NCI-H187 treated with DMSO at 0.1 percent for 48 hours (cell line): ENCODE data around the gene CELF2.

Experiments
- DNase-seq: peaks from one replicate; lab custom pipeline; 2025; lab: John Stamatoyannopoulos, UW

CELF2 gene

GRCh38 chr10:11004144-11005077, 13.3 kb upstream of the CELF2 start:
- DNase-seq, result no peak

- no peak for DNase-seq
Measured at GRCh38 chr10:11005725-11006427, 11.8 kb upstream of the CELF2 start.

DNA sequence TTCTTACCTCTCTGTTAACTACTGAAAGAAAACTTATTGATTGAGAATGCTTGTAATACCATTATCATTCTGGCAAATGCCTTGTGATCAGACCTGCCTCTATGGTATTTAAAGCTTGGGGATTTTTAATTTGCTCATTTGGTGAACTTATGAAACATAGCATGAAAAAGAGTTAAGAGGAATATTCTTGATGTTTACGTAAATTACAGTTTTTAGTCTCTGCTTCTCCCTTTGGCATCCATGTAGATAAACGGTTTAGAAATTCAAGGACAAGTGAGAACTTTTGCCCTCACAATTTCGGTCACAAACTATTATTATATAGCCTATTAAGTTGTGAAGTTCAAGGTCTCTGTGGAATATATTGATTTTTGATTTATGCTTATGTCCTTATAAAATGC, 11.2 kb upstream of the CELF2 start:
- DNase-seq, result no peak

GRCh38 chr10:11007476-11008020, 10.1 kb upstream of the CELF2 start:
- no peak for DNase-seq

DNA sequence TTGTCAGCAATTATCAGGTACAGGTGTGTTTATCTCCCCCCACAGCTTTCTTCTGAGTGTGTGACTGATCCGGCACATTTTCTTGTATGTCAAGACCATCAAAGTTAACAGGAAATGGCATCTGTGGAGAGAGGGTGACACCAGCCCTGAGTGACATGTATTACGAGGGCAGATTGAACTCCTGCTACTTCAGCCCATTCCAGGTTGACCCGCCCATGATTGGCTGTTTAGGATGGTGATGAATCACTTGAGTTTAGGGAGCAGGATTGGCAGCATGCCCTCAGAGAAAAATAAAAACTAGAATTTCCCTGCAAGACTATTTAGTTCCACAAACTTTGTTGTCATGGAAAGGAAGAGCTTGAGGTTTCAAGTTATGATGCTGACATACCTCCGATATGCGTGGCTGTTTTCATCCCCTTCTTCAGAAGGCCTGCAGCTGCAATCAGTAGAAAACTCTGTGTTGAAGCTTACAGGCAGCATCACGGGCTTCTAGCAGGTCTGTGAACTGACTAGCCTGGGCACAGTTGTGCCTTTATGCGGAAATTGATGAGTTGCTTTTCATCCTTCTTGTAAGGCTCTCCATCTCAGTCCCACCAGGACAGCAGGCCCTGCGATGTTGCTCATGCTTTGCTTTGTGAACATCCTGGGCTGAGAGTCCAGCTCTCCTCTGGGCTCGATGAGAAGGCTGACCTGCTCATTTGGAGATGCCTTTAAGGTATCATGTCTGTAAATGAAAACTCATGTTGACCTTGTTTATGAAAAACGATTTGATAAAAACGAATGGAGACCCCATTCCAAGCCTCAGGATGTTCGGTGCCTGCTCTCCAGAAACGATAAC, 8.0 kb upstream of the CELF2 start:
- DNase-seq, result no peak

DNA sequence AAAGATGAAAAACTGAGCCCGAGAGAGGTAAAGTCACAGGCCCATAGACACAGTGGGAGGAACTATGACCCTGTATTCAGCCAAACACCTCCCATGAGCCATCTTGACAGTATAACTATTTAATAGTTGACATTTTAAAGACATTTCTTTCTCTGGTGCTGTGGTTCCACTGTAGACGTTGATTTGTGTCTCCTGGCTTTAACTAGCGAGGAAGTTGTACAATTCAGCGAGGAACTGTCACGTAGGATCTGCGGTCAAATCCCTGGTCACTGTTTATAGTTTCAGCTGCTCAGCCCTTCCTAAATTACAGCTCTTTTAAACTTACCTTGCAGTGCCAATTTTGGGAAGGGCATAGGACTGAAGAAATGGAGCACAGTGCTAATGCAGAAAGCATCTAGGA, 7.1 kb upstream of the CELF2 start:
- no peak for DNase-seq

DNA sequence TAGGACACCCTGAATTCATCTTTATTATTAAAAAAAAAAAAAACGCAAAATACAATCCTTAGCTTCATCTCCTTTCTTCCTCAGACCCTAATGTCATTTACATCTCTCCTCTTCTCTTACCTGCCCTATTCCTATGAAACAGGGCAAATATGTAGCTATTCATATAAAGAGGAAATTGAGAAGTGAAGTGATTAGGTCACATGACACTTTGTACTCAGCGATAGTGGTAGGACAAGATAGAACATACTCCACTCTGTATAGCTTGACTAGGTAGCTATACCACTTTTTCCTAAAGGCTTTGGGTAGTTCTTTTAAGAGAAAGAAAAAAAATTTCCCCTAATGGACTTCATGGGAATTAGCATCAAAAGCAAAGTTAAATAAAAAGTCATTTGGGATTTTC, 6.2 kb upstream of the CELF2 start:
- DNase-seq, result no peak

- DNase-seq, result no peak
Measured at GRCh38 chr10:11011984-11012383, 5.7 kb upstream of the CELF2 start.

DNA sequence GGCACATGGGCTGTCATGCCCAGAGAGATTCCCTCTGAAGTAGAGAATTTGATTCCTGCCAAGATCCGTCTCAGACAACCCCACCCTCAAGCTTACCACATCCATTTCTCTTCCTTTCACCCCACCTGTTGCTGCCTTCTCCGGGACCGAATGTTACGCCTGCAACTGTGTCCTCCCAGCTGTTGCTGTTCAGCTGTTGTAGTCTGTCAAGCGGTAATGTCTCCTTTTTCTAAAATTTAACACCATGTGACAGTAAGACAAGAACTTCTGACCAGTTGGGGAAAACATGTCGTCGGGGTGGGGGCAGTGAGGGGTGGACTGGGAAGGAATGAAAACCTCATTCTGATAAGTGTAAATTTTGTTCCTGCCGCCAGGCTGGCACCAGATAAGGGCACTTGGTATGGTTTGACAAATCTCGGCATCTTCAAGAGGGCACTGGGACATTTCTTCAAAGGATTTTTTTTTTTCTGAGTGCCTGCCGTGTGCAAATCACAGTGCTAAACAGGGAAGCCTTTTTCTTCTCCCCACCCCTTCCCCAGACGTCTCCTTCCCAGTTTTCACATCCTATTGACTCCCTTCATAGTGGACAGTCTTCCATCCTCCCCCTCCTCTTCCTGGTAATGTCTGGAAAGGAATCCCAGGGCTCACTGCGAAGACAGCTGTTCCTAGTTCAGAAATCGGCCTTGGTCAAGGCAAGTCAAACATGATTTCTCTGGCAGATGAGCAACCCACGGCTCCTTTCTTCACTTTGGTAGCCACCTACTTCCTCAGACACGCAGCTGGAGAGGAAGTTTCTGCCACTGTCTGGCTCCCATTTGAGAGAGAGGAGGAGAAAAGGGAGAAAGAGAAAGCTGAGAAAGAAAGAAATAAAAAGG, 5.0 kb upstream of the CELF2 start:
- no peak for DNase-seq

- no peak for DNase-seq
Measured at GRCh38 chr10:11013836-11014235, 3.8 kb upstream of the CELF2 start.

DNA sequence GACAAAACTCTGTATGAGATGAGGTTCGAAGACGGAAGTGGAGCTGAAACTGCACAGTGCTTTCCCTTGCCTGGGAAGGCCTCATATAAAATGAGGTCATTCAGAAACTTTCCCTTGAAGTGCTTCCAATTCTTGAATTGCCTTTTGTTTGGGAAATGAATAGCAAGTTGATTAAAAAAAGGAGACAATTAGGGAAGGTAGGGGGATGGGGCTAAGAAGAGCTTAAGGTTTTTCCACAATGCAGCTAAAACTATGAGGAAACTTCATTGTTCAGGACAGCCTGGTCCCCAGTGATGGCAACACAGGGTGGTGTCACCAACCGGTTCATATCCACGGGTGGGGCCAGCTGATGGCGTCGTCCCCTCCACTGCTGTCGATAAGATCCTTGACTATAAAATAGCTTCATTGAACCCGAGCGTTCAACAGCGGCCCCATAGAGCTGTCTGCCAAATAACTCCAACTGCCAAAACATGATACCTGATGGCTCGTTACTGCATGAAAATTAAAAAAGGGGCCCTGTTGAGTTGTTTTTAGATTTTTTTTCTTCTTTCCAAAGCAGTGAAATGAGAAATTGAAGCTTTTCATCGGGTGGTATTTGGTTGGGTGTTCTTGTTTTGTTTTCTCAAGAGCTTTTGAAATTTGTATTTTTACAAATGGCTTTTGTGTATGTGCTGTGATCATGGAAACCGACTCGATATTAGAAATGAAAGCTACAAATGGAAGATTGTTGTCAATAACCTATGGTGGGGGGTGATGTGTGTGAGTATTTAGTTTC, 2.8 kb upstream of the CELF2 start:
- no peak for DNase-seq

DNA sequence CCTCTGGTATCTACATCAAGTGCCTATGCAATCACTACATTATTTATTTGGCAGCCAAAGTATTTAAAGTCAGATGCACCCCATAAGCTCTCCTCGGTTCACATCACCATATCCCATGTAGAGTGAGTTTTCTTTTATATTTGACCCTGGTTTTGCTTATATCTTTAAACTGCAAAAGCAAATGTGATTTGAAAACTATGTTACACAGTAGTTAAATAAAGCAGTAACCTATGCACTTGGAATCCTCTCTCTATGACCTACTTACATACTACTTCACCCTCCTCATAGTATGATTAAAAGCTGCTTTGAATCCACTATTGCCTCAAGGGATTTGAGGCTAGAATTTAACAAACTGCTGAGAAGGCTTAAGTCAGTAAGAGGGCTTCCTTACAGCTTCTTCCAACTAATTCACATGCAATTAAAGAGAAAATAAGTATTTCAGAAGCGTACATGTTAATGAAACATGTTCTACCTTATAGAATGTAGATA, 2.2 kb upstream of the CELF2 start:
- DNase-seq, result no peak

DNA sequence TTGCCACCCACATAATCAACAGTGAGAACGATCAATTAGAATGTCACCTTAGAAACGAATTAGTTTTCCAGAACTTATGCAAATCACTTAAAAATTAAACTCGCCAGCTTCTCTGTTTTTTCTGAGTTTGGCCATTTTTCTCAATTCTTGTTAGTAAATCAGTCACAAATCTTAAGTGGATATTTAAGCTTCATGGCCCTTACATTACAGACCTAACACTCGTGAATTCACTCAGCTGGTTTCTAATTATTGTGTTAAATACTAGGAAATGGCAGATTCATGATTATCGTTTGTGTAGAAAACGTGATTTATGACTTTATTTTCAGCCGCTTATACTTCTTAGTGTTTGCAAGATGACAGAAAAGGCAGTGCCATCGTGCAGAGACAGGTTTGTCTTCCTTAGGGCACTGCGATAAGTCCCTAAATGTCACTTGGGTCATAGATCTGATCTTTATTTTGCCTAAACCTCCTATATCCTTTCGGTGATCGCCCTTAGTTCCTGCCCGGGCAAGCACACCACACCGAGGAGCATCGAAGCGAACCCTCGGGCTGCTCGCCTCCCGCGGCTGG, 587 bp upstream of the CELF2 start:
- DNase-seq, result no peak

GRCh38 chr10:11018432-11018841, 765 bp downstream of the CELF2 start:
- DNase-seq, result no peak

- no peak for DNase-seq
Measured at GRCh38 chr10:11018855-11019631, 1.4 kb downstream of the CELF2 start.

DNA sequence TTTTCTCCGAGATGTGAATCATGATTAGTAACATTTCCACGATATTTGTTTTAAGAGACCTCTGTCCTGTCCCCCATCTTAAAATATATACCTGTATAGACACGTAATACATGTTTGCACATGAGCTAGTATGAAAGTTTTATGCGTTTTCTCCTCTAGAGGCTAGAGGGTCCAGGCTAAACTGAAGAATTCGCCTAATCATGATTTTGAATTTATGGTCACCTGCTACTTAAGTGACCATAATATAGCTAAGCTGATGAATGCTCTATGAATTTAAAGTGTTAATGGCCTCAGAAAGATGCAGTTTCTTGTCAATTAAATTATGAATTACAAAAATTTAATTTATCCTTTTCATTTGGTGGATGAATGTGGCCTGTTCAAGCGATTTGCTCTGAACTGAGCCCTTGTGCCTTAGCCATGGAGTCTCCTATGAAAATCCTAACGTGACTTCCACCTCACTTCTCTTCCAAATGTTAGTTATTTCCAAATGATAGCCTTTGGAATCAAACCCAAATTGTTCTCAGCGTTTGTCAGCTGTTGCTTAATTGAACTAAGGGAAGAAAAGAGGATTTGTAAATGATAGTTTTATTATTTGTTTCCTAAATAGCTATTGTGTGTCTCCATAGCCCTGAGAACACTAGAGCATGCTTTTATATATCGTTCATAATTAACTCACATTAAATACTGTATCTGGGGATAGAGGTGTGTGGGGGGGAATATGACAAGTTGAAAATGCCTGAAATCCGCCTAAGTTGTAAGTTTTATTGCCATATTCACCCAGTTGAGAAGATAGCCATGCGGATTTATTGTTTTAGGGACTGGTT, 2.3 kb downstream of the CELF2 start:
- DNase-seq, result no peak

DNA sequence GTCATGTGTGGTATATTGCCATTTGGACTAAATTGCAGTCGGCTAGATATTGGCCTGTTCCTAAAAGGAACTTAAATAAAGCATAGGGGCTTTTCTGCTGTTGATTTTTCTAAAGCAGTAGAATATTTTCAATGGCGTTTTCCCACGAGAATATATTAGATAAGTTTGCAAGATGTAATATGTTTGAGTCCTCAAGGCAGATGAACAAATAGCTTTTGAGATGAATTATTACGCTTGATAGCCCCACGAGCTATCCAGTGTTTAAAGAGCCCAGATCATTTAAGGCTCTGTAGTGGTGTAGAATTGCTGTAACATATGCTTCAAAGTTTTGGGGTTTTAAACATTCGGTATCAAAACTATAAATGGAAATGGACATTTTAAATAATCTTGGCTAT, 2.9 kb downstream of the CELF2 start:
- DNase-seq, result no peak

DNA sequence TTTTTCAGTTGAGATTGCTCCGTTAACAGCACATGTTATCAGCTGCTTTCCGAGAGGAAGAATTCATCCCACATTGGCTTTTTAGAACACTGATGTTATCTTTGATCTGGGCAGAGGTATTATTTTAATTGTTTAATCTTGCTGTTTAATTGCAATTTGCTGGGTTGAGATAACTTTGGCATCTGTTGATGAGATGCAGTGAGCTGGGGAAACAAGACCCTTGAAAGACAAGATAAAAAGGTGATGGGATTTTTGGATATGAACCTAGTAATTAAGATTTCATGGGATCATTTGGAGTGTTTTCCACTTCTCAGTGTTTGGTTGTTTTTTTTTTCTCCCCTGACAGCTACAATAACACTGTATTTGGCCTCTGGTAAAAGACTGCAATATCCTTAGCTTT, 4.5 kb downstream of the CELF2 start:
- no peak for DNase-seq
